ENCODE measurements around the gene CRAMP1.

Gene CRAMP1, protein sequence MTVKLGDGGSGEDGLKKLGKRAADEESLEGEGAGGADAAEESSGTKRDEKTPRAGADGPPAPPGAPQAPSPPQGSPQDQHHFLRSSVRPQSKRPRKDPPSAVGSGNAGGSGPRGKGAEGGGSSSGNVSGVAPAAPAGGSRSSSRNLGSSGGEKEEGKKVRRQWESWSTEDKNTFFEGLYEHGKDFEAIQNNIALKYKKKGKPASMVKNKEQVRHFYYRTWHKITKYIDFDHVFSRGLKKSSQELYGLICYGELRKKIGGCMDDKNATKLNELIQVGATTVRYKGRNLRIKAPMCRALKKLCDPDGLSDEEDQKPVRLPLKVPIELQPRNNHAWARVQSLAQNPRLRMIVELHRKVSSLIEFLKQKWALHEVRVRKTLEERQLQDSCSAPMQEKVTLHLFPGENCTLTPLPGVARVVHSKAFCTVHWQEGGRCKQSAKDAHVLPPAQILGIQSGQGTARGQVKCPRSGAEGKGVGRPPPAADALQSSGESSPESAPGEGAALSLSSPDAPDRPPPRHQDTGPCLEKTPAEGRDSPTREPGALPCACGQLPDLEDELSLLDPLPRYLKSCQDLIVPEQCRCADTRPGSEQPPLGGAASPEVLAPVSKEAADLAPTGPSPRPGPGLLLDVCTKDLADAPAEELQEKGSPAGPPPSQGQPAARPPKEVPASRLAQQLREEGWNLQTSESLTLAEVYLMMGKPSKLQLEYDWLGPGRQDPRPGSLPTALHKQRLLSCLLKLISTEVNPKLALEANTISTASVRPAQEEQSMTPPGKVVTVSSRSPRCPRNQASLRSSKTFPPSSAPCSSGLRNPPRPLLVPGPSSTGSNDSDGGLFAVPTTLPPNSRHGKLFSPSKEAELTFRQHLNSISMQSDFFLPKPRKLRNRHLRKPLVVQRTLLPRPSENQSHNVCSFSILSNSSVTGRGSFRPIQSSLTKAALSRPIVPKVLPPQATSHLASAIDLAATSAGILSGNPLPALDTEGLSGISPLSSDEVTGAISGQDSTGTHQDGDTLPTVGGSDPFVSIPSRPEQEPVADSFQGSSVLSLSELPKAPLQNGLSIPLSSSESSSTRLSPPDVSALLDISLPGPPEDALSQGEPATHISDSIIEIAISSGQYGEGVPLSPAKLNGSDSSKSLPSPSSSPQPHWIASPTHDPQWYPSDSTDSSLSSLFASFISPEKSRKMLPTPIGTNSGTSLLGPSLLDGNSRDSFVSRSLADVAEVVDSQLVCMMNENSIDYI (N-terminal part only)

DNA sequence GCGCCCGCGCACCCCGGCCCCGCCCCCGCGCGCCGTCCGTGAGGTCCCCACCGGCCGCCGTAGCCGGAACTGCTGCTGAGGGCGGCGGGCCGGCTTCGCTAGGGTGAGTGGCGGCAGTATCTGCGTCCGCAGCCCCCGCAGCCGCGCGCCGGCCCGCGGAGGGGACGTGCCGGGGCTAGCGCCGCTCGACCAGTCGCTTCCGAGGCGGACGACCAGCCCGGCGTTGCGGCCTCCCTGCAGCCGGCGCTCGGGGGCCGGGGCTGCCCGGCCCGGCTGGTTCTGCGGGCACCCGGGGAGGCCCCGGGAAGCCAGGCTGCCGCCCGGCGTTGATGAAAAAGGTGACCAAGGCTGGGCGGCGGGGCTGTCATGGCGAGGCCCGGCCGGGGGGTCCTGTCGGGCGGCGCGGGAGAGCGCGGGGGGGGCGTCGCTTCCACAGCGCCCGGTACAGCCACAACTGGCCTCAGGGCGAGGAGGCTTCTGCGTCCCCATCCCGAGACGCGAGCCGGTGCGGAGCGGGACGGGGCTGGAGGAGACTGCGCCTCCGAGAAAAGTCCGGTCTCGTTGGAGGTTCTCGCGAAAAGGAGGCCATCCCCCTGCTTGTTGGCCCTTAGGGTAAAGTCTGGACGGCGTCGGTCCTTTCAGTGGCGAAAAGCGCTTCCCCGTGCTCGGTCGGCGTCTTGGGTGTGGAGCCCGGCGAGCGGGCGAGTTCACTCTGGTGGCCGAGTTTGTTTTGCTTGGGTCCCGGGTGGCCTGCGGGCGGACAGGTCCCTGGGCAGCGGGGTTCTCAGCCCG, at the start of gene CRAMP1:
Gene CRAMP1 (plus strand): TSS at position 41 of the 792 bp plus-strand sequence. CDS start 2,280 bp downstream, outside the sequence.
- in situ Hi-C loops (cut with HindIII; ENCODE audit: low pct_ligation_motif_present, low pct_unique_long_range_greater_than_20kb, low sequenced_read_pairs), result no loop called here

GRCh38 chr16:1563786-1564185, 48.4 kb upstream of the CRAMP1 start:
- in situ Hi-C loops (cut with HindIII; ENCODE audit: low pct_ligation_motif_present, low pct_unique_long_range_greater_than_20kb, low sequenced_read_pairs), result no loop called here
- DNase-seq, result no peak

More for the DNA sequence above, at the start of gene CRAMP1:
- peak; percentile 46 for DNase-seq

GRCh38 chr16:1564325-1564724, 47.8 kb upstream of the CRAMP1 start:
- in situ Hi-C loops (cut with HindIII; ENCODE audit: low pct_ligation_motif_present, low pct_unique_long_range_greater_than_20kb, low sequenced_read_pairs), result no loop called here
- no peak for DNase-seq

- in situ Hi-C loops (cut with HindIII; ENCODE audit: low pct_ligation_motif_present, low pct_unique_long_range_greater_than_20kb, low sequenced_read_pairs), result no loop called here
- DNase-seq, result no peak
Observed at GRCh38 chr16:1565083-1565805, 46.9 kb upstream of the CRAMP1 start.

DNA sequence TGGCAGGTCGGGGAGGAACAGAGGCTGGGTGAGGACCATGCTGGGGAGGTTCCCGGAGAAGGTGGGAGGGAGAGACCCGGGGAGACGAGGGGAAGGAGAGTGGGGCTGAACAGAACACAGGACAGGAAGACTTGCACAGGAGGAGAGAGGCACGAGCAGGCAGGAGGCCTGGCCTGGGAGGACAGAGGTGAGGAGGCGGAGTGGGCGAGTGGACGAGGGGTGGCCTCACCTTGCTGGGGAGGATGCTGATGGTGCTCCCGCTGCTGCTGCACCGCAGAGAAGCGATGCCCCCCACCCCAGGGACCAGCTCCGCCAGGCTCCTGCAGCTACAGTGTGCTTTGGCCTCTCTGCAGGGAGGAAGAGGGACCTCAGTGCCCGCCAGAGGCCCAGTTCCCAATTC, 44.2 kb upstream of the CRAMP1 start:
- in situ Hi-C loops (cut with HindIII; ENCODE audit: low pct_ligation_motif_present, low pct_unique_long_range_greater_than_20kb, low sequenced_read_pairs), result no loop called here
- DNase-seq, result no peak

- no peak for DNase-seq
- in situ Hi-C loops (cut with HindIII; ENCODE audit: low pct_ligation_motif_present, low pct_unique_long_range_greater_than_20kb, low sequenced_read_pairs), result no loop called here
Observed at GRCh38 chr16:1571012-1571671, 41.0 kb upstream of the CRAMP1 start.

DNA sequence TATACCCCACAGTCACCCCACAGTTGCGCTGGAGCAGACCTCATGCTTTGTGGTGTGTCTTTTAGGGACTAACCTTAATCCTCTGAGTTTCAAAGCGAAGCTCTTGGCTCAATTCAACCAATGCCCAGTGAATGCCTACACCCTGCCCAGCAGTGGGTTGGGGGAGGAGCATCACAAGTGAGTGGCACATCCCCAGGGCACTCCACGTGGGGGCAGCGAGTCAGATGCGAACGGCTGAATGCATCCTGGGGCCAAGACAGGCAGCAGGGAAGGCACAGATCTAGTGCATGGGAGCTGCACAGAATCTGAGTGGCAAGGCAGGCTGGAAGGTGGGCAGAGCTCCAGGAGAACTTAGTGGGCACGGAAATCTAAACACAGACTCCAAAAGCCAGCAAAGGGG, 39.5 kb upstream of the CRAMP1 start:
- peak; percentile 79 for DNase-seq
- in situ Hi-C loops (cut with HindIII; ENCODE audit: low pct_ligation_motif_present, low pct_unique_long_range_greater_than_20kb, low sequenced_read_pairs), result no loop called here

GRCh38 chr16:1573301-1573700, 38.9 kb upstream of the CRAMP1 start:
- no peak for DNase-seq
- in situ Hi-C loops (cut with HindIII; ENCODE audit: low pct_ligation_motif_present, low pct_unique_long_range_greater_than_20kb, low sequenced_read_pairs), result no loop called here

GRCh38 chr16:1575578-1575977, 36.6 kb upstream of the CRAMP1 start:
- DNase-seq, result no peak
- in situ Hi-C loops (cut with HindIII; ENCODE audit: low pct_ligation_motif_present, low pct_unique_long_range_greater_than_20kb, low sequenced_read_pairs), result no loop called here

DNA sequence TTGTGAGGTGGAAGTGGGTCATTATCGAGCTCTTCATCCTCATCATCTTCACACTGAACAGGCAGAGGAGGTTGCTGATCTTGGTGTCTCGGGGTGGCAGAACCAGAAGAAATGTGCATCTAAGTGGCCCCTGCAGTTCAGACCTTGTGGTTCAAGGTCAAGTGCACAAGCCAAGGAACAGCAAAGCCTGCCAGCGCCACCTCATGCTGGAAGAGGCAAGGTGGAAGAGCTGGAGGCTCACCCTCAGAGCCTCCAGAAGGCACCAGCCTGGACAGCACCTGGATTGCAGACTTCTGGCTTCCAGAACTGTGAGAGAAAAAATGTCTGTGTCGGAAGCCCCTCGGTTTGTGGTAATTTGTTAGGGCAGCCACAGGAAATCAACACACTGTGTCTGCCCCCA, 32.9 kb upstream of the CRAMP1 start:
- in situ Hi-C loops (cut with HindIII; ENCODE audit: low pct_ligation_motif_present, low pct_unique_long_range_greater_than_20kb, low sequenced_read_pairs), result no loop called here
- no peak for DNase-seq

DNA sequence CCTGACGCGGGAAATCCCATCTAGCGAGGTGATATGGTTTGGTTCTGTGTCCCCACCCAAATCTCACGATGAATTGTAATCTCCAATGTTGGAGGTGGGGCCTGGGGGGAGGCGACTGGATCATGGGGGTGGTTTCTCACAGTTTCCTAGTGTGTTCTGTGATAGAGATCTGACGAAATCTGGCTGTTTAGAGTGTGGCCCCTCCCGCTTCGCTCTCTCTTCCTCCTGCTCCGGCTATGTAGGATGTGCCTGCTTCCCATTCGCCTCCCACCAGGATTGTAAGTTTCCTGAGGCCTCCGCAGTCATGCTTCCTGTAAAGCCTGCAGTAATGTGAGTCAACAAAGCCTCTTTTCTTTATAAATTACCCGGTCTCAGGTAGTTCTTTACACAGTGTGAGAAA, 31.9 kb upstream of the CRAMP1 start:
- DNase-seq, result no peak
- in situ Hi-C loops (cut with HindIII; ENCODE audit: low pct_ligation_motif_present, low pct_unique_long_range_greater_than_20kb, low sequenced_read_pairs), result no loop called here

GRCh38 chr16:1580956-1581355, 31.2 kb upstream of the CRAMP1 start:
- in situ Hi-C loops (cut with HindIII; ENCODE audit: low pct_ligation_motif_present, low pct_unique_long_range_greater_than_20kb, low sequenced_read_pairs), result no loop called here
- no peak for DNase-seq

DNA sequence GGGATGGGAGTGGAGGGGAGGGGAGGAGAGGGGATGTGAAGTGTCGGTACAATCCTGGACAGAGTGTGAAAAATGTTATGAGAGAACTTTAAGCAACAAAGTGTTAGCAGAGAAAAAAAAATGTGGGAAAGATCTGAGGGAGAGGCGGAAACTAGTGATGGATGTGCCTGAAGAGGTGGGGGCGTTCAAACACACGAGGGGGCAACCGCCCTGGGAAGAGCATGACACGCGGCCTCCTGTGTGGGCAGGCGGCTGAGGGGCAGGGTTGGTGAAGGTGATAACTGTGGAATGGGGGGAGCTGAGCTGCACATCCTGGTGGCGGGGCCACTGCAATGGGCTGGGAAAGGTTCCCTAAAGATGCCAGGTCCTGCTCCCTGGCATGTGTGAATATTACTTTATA, 30.4 kb upstream of the CRAMP1 start:
- in situ Hi-C loops (cut with HindIII; ENCODE audit: low pct_ligation_motif_present, low pct_unique_long_range_greater_than_20kb, low sequenced_read_pairs), result no loop called here
- no peak for DNase-seq

- DNase-seq, result no peak
- in situ Hi-C loops (cut with HindIII; ENCODE audit: low pct_ligation_motif_present, low pct_unique_long_range_greater_than_20kb, low sequenced_read_pairs), result no loop called here
Observed at GRCh38 chr16:1583180-1583579, 29.0 kb upstream of the CRAMP1 start.

GRCh38 chr16:1584926-1585484, 27.2 kb upstream of the CRAMP1 start:
- no peak for DNase-seq
- in situ Hi-C loops (cut with HindIII; ENCODE audit: low pct_ligation_motif_present, low pct_unique_long_range_greater_than_20kb, low sequenced_read_pairs), result no loop called here

DNA sequence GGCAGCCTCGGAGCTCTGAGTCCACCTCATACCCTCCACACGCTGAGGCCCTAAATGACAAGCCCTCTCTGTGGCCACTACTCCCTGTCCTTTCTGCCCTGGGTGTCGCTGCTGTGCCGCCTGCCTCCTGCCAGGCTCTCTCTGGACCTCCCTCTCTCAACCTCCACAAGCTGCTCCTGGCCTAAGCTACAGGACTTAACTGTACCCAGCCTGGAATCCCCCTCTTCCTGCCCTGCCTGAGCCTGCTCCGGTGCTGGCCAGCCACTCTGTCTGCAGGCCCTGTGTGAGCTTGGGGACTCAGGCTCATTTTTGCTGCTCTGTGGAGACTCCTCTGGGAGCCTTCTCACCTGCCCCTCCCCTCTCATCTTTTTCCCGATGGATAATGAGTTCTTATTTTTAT, 21.8 kb upstream of the CRAMP1 start:
- DNase-seq, result no peak
- in situ Hi-C loops (cut with HindIII; ENCODE audit: low pct_ligation_motif_present, low pct_unique_long_range_greater_than_20kb, low sequenced_read_pairs), result no loop called here

Data from ACHN (cell line).